Measurements from ENCODE around the gene FUT7.

FUT7 gene

GRCh38 chr9:137015976-137016375, 15.9 kb downstream of the FUT7 start:
- Histone ChIP-seq H3K9ac (no peak overlapping the region), H2AFZ (ENCODE audit: low read depth) (no peak overlapping the region), H3K27me3 (ENCODE audit: insufficient read depth, low read depth) (peaks cover 5% of the 10 kb centered on the region; the same call in 1 of the 2 replicates), H3K79me2 (ENCODE audit: insufficient read depth, low read depth) (no peaks in the 10 kb centered on the region), H3K4me2 (no peak overlapping the region), H4K20me1 (ENCODE audit: insufficient read depth) (no peaks in the 10 kb centered on the region), H3K27ac (no peak overlapping the region), H3K4me1 (ENCODE audit: low read depth, poor library complexity, severe bottlenecking) (no peaks in the 10 kb centered on the region), H3K4me3 (IDR thresholded peaks at IDR 0.05; ENCODE audit: insufficient read depth, low read depth, low read length) (no peak overlapping the region), H3K36me3 (ENCODE audit: insufficient read depth) (no peaks in the 10 kb centered on the region)
- TF ChIP-seq, protein P1, sequence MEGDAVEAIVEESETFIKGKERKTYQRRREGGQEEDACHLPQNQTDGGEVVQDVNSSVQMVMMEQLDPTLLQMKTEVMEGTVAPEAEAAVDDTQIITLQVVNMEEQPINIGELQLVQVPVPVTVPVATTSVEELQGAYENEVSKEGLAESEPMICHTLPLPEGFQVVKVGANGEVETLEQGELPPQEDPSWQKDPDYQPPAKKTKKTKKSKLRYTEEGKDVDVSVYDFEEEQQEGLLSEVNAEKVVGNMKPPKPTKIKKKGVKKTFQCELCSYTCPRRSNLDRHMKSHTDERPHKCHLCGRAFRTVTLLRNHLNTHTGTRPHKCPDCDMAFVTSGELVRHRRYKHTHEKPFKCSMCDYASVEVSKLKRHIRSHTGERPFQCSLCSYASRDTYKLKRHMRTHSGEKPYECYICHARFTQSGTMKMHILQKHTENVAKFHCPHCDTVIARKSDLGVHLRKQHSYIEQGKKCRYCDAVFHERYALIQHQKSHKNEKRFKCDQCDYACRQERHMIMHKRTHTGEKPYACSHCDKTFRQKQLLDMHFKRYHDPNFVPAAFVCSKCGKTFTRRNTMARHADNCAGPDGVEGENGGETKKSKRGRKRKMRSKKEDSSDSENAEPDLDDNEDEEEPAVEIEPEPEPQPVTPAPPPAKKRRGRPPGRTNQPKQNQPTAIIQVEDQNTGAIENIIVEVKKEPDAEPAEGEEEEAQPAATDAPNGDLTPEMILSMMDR (conservative IDR thresholded peaks at IDR 0.05; ENCODE audit: low read depth, low read length) = no peak

DNA sequence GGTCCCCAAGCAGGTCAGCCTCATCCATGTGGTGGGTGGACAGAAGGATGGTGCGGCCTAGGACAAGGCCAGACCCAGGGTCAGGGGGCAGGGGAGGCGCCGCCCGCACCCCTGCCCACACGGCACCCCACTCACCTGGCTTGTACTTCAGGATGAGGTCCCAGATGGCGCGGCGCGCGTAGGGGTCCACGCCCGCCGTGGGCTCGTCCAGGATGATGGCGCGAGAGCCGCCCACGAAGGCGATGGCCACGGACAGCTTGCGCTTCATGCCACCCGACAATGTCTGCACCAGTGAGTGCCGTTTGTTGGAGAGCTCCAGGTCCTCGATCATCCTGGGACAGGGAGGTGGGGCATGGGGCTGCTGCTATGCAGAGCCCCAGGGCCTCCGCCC, 16.4 kb downstream of the FUT7 start:
- no peaks in the 10 kb centered on the region for H3K4me1 ChIP-seq (ENCODE audit: low read depth, poor library complexity, severe bottlenecking)
- no peak overlapping the region for H3K4me2 ChIP-seq
- H3K36me3 ChIP-seq (ENCODE audit: insufficient read depth) = no peaks in the 10 kb centered on the region
- TF ChIP-seq, protein P1 (conservative IDR thresholded peaks at IDR 0.05; ENCODE audit: low read depth, low read length) = no peak
- H3K79me2 ChIP-seq (ENCODE audit: insufficient read depth, low read depth) = no peaks in the 10 kb centered on the region
- no peaks in the 10 kb centered on the region for H4K20me1 ChIP-seq (ENCODE audit: insufficient read depth)
- no peak overlapping the region for H2AFZ ChIP-seq (ENCODE audit: low read depth)
- H3K4me3 ChIP-seq (IDR thresholded peaks at IDR 0.05; ENCODE audit: insufficient read depth, low read depth, low read length) = no peak overlapping the region
- no peak overlapping the region for H3K27ac ChIP-seq
- no peak overlapping the region for H3K9ac ChIP-seq
- peaks cover 5% of the 10 kb centered on the region; the same call in 1 of the 2 replicates for H3K27me3 ChIP-seq (ENCODE audit: insufficient read depth, low read depth)

GRCh38 chr9:137014776-137015539, 16.9 kb downstream of the FUT7 start:
- no peak overlapping the region for H3K9ac ChIP-seq
- no peak overlapping the region for H3K4me2 ChIP-seq
- no peak overlapping the region for H3K4me3 ChIP-seq (IDR thresholded peaks at IDR 0.05; ENCODE audit: insufficient read depth, low read depth, low read length)
- H3K4me1 ChIP-seq (ENCODE audit: low read depth, poor library complexity, severe bottlenecking) = no peaks in the 10 kb centered on the region
- TF ChIP-seq, protein P1 (conservative IDR thresholded peaks at IDR 0.05; ENCODE audit: low read depth, low read length) = no peak
- H3K27me3 ChIP-seq (ENCODE audit: insufficient read depth, low read depth) = peaks cover 5% of the 10 kb centered on the region; the same call in 1 of the 2 replicates
- no peak overlapping the region for H2AFZ ChIP-seq (ENCODE audit: low read depth)
- H3K79me2 ChIP-seq (ENCODE audit: insufficient read depth, low read depth) = no peaks in the 10 kb centered on the region
- no peak overlapping the region for H3K27ac ChIP-seq
- no peaks in the 10 kb centered on the region for H3K36me3 ChIP-seq (ENCODE audit: insufficient read depth)
- H4K20me1 ChIP-seq (ENCODE audit: insufficient read depth) = no peaks in the 10 kb centered on the region

- no peak overlapping the region for H3K4me2 ChIP-seq
- no peak overlapping the region for H3K4me3 ChIP-seq (IDR thresholded peaks at IDR 0.05; ENCODE audit: insufficient read depth, low read depth, low read length)
- no peak overlapping the region for H3K27ac ChIP-seq
- H4K20me1 ChIP-seq (ENCODE audit: insufficient read depth) = no peaks in the 10 kb centered on the region
- no peaks in the 10 kb centered on the region for H3K4me1 ChIP-seq (ENCODE audit: low read depth, poor library complexity, severe bottlenecking)
- H3K27me3 ChIP-seq (ENCODE audit: insufficient read depth, low read depth) = peaks cover 2% of the 10 kb centered on the region; the same call in 1 of the 2 replicates
- H3K9ac ChIP-seq = no peak overlapping the region
- no peak overlapping the region for H2AFZ ChIP-seq (ENCODE audit: low read depth)
- TF ChIP-seq, protein P1 (conservative IDR thresholded peaks at IDR 0.05; ENCODE audit: low read depth, low read length) = no peak
- H3K79me2 ChIP-seq (ENCODE audit: insufficient read depth, low read depth) = no peaks in the 10 kb centered on the region
- H3K36me3 ChIP-seq (ENCODE audit: insufficient read depth) = no peaks in the 10 kb centered on the region
Observed at GRCh38 chr9:137014166-137014565, 17.7 kb downstream of the FUT7 start.

Measured in KMS-11 (cell line).